ENCODE results near the gene PPP4R4. TPM values are rescaled to one million over a fixed set of nuclear protein-coding genes. Genes with fewer than 3 reads are reported as not detected.

The PPP4R4 gene
- total RNA-seq, 1 experiment from 2014 or later, result 3.9 TPM

DNA sequence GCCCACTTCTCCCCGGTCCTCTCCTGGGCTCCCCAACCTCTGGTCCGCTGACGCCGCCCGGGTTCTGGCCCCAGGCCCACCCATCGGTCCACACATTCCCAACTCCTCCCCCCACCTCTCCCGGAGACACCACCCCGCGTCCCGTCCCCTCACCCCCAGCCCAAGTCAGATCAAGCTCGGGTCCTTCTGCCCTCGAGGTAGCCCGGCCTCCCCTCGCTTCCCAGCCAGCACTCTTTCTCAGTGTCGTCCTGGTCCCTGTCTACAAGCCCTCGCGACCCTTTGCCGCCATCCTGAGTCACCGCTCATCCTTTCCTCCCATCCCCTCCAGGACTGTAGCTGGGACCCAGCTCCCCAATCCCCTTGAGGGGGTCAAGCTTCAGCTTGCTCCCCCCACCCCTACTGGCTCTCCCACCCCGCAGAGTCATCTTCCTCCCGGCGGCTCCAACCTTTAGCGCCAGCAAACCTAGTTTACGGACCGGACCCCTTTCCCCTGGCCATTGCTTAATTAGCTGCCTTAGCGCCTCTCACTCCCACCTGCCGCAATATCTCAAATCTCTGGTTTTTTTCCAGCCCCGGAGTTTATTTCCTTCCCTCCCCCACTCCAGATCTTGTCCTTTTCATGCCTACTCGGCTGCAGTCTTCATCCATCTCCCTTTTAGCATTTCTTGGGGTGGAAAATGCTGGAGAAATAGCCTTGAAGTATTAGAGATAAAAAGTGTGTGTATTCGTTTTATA lies 1.1 kb downstream of the PPP4R4 start:
- Histone ChIP-seq H2AFZ (ENCODE audit: low read length) (no peak overlapping the region), H3K23ac (ENCODE audit: insufficient read length, low read depth, low read length) (no peak overlapping the region), H2BK5ac (ENCODE audit: insufficient read length, low read length) (no peak overlapping the region), H3K79me1 (ENCODE audit: insufficient read depth, low read depth, low read length, poor library complexity, severe bottlenecking) (no peaks in the 10 kb centered on the region), H3K4me1 (ENCODE audit: insufficient read depth, low read length) (peaks cover 3% of the 10 kb centered on the region; the same call in 1 of the 2 replicates), H3K27me3 (ENCODE audit: insufficient read depth, low read length) (no peaks in the 10 kb centered on the region; the same call in 1 of the 2 replicates), H2BK120ac (ENCODE audit: low read depth, low read length, poor library complexity, severe bottlenecking) (no peak overlapping the region), H2BK15ac (ENCODE audit: low read depth, low read length) (no peak overlapping the region), H3K14ac (ENCODE audit: insufficient read depth, low read length) (no peak overlapping the region), H4K20me1 (ENCODE audit: control insufficient read depth, insufficient read depth, insufficient read length) (no peaks in the 10 kb centered on the region), H3K9ac (ENCODE audit: extremely low read depth, insufficient read length, low read length) (peak overlapping the region; percentile 18), H3K23me2 (ENCODE audit: insufficient read length, low read depth, low read length, poor library complexity, severe bottlenecking) (peaks cover 11% of the 10 kb centered on the region), H4K8ac (replicated peaks; ENCODE audit: insufficient read length, low read depth, low read length) (no peak overlapping the region), H3K4me2 (ENCODE audit: insufficient read depth, insufficient read length, low read length) (peak overlapping the region; percentile 81), H4K91ac (ENCODE audit: insufficient read length, low read depth, low read length) (no peak overlapping the region), H3T11ph (ENCODE audit: low read length) (no peak overlapping the region), H2AK5ac (ENCODE audit: insufficient read length, low read length) (no peak overlapping the region), H3K56ac (ENCODE audit: insufficient read length, low read depth, low read length) (no peak overlapping the region), H3K79me2 (ENCODE audit: insufficient read depth, low read length) (peaks cover 3% of the 10 kb centered on the region; the same call in 1 of the 2 replicates), H4K5ac (ENCODE audit: insufficient read length, low read depth, low read length) (no peak overlapping the region), H3K27ac (ENCODE audit: insufficient read length, low read depth, low read length) (no peak overlapping the region), H3K18ac (ENCODE audit: insufficient read length, low read depth, low read length) (no peak overlapping the region), H3K4ac (ENCODE audit: low read depth, low read length) (no peak overlapping the region), H2BK20ac (ENCODE audit: low read depth, low read length, poor library complexity, severe bottlenecking) (no peak overlapping the region), H2BK12ac (ENCODE audit: insufficient read length, low read depth, low read length) (no peak overlapping the region), H3K9me3 (ENCODE audit: control insufficient read depth, low read depth, low read length) (no peaks in the 10 kb centered on the region)
- H3K27me3 Mint-ChIP-seq (ENCODE audit: low read depth), result peaks cover 46% of the 10 kb centered on the region
- H3K27ac Mint-ChIP-seq, result peak overlapping the region in 1 of 3 experiments; percentile 48; a peak in 1 of 7 replicates
- H3K4me3 Mint-ChIP-seq, result peak overlapping the region; percentile 84 to 97
- DNase-seq, result peak; percentile 58
- WGBS (ENCODE audit: extremely low coverage, insufficient read length, low lambda C conversion rate), result no CpG with 5 or more reads among the region's 30 CpGs
- no peaks in the 10 kb centered on the region for H3K9me3 Mint-ChIP-seq
- H3K36me3 Mint-ChIP-seq (ENCODE audit: insufficient read depth in 1 of 3, low read depth in 3 of 3), result peaks cover 0 to 5% (median 0%) of the 10 kb centered on the region in 3 experiments; a peak in 1 of 7 replicates
- TF ChIP-seq, protein P1, sequence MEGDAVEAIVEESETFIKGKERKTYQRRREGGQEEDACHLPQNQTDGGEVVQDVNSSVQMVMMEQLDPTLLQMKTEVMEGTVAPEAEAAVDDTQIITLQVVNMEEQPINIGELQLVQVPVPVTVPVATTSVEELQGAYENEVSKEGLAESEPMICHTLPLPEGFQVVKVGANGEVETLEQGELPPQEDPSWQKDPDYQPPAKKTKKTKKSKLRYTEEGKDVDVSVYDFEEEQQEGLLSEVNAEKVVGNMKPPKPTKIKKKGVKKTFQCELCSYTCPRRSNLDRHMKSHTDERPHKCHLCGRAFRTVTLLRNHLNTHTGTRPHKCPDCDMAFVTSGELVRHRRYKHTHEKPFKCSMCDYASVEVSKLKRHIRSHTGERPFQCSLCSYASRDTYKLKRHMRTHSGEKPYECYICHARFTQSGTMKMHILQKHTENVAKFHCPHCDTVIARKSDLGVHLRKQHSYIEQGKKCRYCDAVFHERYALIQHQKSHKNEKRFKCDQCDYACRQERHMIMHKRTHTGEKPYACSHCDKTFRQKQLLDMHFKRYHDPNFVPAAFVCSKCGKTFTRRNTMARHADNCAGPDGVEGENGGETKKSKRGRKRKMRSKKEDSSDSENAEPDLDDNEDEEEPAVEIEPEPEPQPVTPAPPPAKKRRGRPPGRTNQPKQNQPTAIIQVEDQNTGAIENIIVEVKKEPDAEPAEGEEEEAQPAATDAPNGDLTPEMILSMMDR (conservative IDR thresholded peaks at IDR 0.05), result no peak
- H3K4me1 Mint-ChIP-seq, result peaks cover 34 to 41% of the 10 kb centered on the region in 2 experiments
